Neuronal stem cell (in vitro differentiated cells): ENCODE results near the gene BCHE.

ENCODE experiments used
- DNase-seq: peaks from one replicate; pipeline ENCODE4 v3.0.0-alpha.2; 2013; ENCODE audit warnings: low spot score
- H2AFZ ChIP-seq: one replicate; pipeline ENCODE4 v1.6.1; 2013; ENCODE audit warnings: mild to moderate bottlenecking, low read length, inconsistent platforms
- H2AK5ac ChIP-seq: 2 replicates; pipeline ENCODE4 v1.6.1; 2013; ENCODE audit warnings: low read depth, mild to moderate bottlenecking, inconsistent platforms, low read length, moderate library complexity, mixed read lengths
- H2BK120ac ChIP-seq: 2 replicates; pipeline ENCODE4 v1.6.1; 2013; ENCODE audit warnings: low read depth, mild to moderate bottlenecking, inconsistent platforms, low read length, moderate library complexity, mixed read lengths
- H2BK12ac ChIP-seq: one replicate; pipeline ENCODE4 v1.6.1; 2013; ENCODE audit warnings: low read length, inconsistent platforms
- H2BK15ac ChIP-seq: 2 replicates; pipeline ENCODE4 v1.6.1; 2013; ENCODE audit warnings: mild to moderate bottlenecking, low read length, inconsistent platforms, mixed read lengths
- H2BK5ac ChIP-seq: one replicate; pipeline ENCODE4 v1.6.1; 2013; ENCODE audit warnings: inconsistent platforms, mild to moderate bottlenecking, low read length, moderate library complexity
- H3K14ac ChIP-seq: one replicate; pipeline ENCODE4 v1.6.1; 2013; ENCODE audit warnings: low read length, inconsistent platforms
- H3K18ac ChIP-seq: 2 replicates; pipeline ENCODE4 v1.6.1; 2013; ENCODE audit warnings: low read length, inconsistent platforms
- H3K23ac ChIP-seq: 2 replicates; pipeline ENCODE4 v1.6.1; 2013; ENCODE audit warnings: low read depth, mild to moderate bottlenecking, mixed read lengths, low read length, inconsistent platforms; ENCODE audit not compliant: poor library complexity
- H3K27ac ChIP-seq: replicated peaks from 3 replicates; pipeline ENCODE4 v1.5.1; 2013; ENCODE audit warnings: low read length, inconsistent platforms
- H3K27me3 ChIP-seq, 3 experiments: 2 replicates each; pipeline ENCODE4 v1.6.1; 2013; ENCODE audit warnings: low read length in 3 of 3, mild to moderate bottlenecking in 2 of 3, inconsistent platforms in 1 of 3, low read depth in 1 of 3, mixed read lengths in 1 of 3, moderate library complexity in 1 of 3; ENCODE audit not compliant: control insufficient read depth in 3 of 3, insufficient read depth in 3 of 3
- H3K36me3 ChIP-seq, 2 donors: replicated peaks in 1 of 2; 2 replicates each; pipeline ENCODE4 v1.6.1; 2013; ENCODE audit warnings: low read length in 2 of 2; ENCODE audit not compliant: control insufficient read depth in 2 of 2, insufficient read depth in 2 of 2
- H3K4ac ChIP-seq: 2 replicates; pipeline ENCODE4 v1.6.1; 2013; ENCODE audit warnings: inconsistent platforms, mild to moderate bottlenecking, low read length, moderate library complexity
- H3K4me1 ChIP-seq, 2 donors: 1 replicate in 1 of 2; 2 replicates in 1 of 2; pipeline ENCODE4 v1.6.1; 2013; ENCODE audit warnings: low read length in 2 of 2, low read depth in 1 of 2; ENCODE audit not compliant: control insufficient read depth in 2 of 2, insufficient read depth in 1 of 2
- H3K4me2 ChIP-seq: one replicate; pipeline ENCODE4 v1.6.1; 2013; ENCODE audit warnings: mild to moderate bottlenecking, low read length, inconsistent platforms; ENCODE audit not compliant: insufficient read depth, poor library complexity, severe bottlenecking
- H3K4me3 ChIP-seq, 2 donors: 2 replicates each; pipeline ENCODE4 v1.5.1; 2013; ENCODE audit warnings: low read length in 2 of 2, mild to moderate bottlenecking in 2 of 2, inconsistent platforms in 1 of 2, moderate library complexity in 1 of 2
- H3K79me1 ChIP-seq: one replicate; pipeline ENCODE4 v1.6.1; 2013; ENCODE audit warnings: low read depth, mild to moderate bottlenecking, inconsistent platforms, low read length, moderate library complexity
- H3K9ac ChIP-seq: one replicate; pipeline ENCODE4 v1.6.1; 2013; ENCODE audit warnings: mild to moderate bottlenecking, low read depth, low read length, inconsistent platforms; ENCODE audit not compliant: poor library complexity
- H3K9me3 ChIP-seq, 2 donors: replicated peaks in 1 of 2; 2 replicates each; pipeline versions ENCODE3 to v1.6.1; 2013; ENCODE audit warnings: low read length in 2 of 2, mild to moderate bottlenecking in 2 of 2, inconsistent platforms in 1 of 2, low read depth in 1 of 2, mixed read lengths in 1 of 2, moderate library complexity in 1 of 2; ENCODE audit not compliant: control insufficient read depth in 2 of 2, insufficient read depth in 1 of 2
- H4K8ac ChIP-seq: one replicate; pipeline ENCODE4 v1.6.1; 2013; ENCODE audit warnings: low read depth, mild to moderate bottlenecking, inconsistent platforms, low read length, moderate library complexity
- H4K91ac ChIP-seq: one replicate; pipeline ENCODE4 v1.6.1; 2013; ENCODE audit warnings: low read length, low read depth, mild to moderate bottlenecking, inconsistent platforms; ENCODE audit not compliant: poor library complexity
- WGBS, 2 donors: extraction: QIAGEN DNeasy Blood & Tissue Kit; methylation state at CpG; one replicate each; pipeline ENCODE4 v1.1.7; 2013; ENCODE audit warnings: missing lambda C conversion rate in 2 of 2, mixed read lengths in 1 of 2; ENCODE audit not compliant: insufficient read length in 2 of 2, insufficient replicate concordance in 1 of 2; ENCODE audit errors: extremely low coverage in 2 of 2; 5-methylcytosine and 5-hydroxymethylcytosine counted together

BCHE gene

DNA sequence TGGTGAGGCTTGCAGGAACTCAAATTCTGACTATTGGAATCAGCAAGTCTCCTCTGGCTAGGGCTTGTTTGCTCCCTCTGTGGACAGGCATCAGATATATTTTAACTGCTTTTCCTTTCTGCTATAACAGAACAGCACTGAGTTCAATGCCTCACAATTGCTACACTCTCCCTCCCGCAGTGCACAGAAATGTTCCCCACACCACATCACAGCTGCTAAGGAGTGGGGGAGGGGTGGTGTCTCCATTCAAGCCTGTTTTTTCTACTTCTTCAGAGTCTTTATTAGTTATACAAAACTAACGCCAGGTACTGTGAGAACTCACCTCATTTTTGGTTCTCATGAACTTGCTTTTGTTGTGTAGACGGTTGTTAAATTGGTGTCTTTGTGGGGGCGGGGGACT is 68.5 kb downstream of the BCHE start:
- H2BK120ac ChIP-seq = no peak overlapping the region
- H3K27ac ChIP-seq = no peak overlapping the region
- no peak overlapping the region for H2AK5ac ChIP-seq
- no peak overlapping the region for H4K8ac ChIP-seq
- H3K9me3 ChIP-seq = no peaks in the 10 kb centered on the region
- no peak overlapping the region for H3K23ac ChIP-seq
- H4K91ac ChIP-seq = no peak overlapping the region
- H2AFZ ChIP-seq = peak overlapping the region; percentile 75
- no peak overlapping the region for H2BK15ac ChIP-seq
- no peak overlapping the region for H2BK12ac ChIP-seq
- H3K27me3 ChIP-seq = no peaks in the 10 kb centered on the region
- H3K79me1 ChIP-seq = no peaks in the 10 kb centered on the region
- no peak for DNase-seq
- no peak overlapping the region for H3K4ac ChIP-seq
- no CpG with 5 or more reads among the region's 4 CpGs for WGBS, 2 donors
- H3K14ac ChIP-seq = no peak overlapping the region
- H3K36me3 ChIP-seq = no peaks in the 10 kb centered on the region
- no peak overlapping the region for H3K4me2 ChIP-seq
- H3K4me1 ChIP-seq = peaks cover 3 to 12% of the 10 kb centered on the region in 2 donors
- H2BK5ac ChIP-seq = no peak overlapping the region
- no peak overlapping the region for H3K4me3 ChIP-seq
- no peak overlapping the region for H3K18ac ChIP-seq
- H3K9ac ChIP-seq = no peak overlapping the region

GRCh38 chr3:165759041-165759440 is 78.2 kb downstream of the BCHE start:
- no peak overlapping the region for H2BK5ac ChIP-seq
- H3K14ac ChIP-seq = no peak overlapping the region
- H2BK12ac ChIP-seq = no peak overlapping the region
- no peaks in the 10 kb centered on the region for H3K79me1 ChIP-seq
- no peak overlapping the region for H2AK5ac ChIP-seq
- WGBS, 2 donors = no CpG with 5 or more reads among the region's 3 CpGs
- H3K27me3 ChIP-seq = no peaks in the 10 kb centered on the region
- no peak overlapping the region for H2BK120ac ChIP-seq
- no peaks in the 10 kb centered on the region for H3K9me3 ChIP-seq
- H4K8ac ChIP-seq = no peak overlapping the region
- H2AFZ ChIP-seq = peak overlapping the region; percentile 56
- H4K91ac ChIP-seq = no peak overlapping the region
- H2BK15ac ChIP-seq = no peak overlapping the region
- H3K4me3 ChIP-seq = no peak overlapping the region
- no peak overlapping the region for H3K4ac ChIP-seq
- H3K23ac ChIP-seq = no peak overlapping the region
- H3K9ac ChIP-seq = no peak overlapping the region
- H3K36me3 ChIP-seq = no peaks in the 10 kb centered on the region
- no peaks in the 10 kb centered on the region for H3K4me1 ChIP-seq
- H3K4me2 ChIP-seq = no peak overlapping the region
- no peak for DNase-seq
- no peak overlapping the region for H3K18ac ChIP-seq
- H3K27ac ChIP-seq = no peak overlapping the region

GRCh38 chr3:165755571-165755970 is 81.7 kb downstream of the BCHE start:
- Histone ChIP-seq H3K18ac (no peak overlapping the region), H3K9ac (no peak overlapping the region), H2AFZ (no peak overlapping the region), H4K91ac (no peak overlapping the region), H3K27ac (no peak overlapping the region), H3K4me2 (no peak overlapping the region), H4K8ac (no peak overlapping the region), H3K23ac (no peak overlapping the region), H3K4me3 (no peak overlapping the region), H2AK5ac (no peak overlapping the region), H3K36me3 (no peaks in the 10 kb centered on the region), H2BK5ac (no peak overlapping the region), H3K4me1 (no peaks in the 10 kb centered on the region), H3K79me1 (no peaks in the 10 kb centered on the region), H2BK15ac (no peak overlapping the region), H2BK12ac (no peak overlapping the region), H3K27me3 (no peaks in the 10 kb centered on the region), H3K14ac (no peak overlapping the region), H2BK120ac (no peak overlapping the region), H3K9me3 (no peaks in the 10 kb centered on the region), H3K4ac (no peak overlapping the region)
- DNase-seq = no peak
- WGBS, 2 donors = no CpG with 5 or more reads among the region's 1 CpG

DNA sequence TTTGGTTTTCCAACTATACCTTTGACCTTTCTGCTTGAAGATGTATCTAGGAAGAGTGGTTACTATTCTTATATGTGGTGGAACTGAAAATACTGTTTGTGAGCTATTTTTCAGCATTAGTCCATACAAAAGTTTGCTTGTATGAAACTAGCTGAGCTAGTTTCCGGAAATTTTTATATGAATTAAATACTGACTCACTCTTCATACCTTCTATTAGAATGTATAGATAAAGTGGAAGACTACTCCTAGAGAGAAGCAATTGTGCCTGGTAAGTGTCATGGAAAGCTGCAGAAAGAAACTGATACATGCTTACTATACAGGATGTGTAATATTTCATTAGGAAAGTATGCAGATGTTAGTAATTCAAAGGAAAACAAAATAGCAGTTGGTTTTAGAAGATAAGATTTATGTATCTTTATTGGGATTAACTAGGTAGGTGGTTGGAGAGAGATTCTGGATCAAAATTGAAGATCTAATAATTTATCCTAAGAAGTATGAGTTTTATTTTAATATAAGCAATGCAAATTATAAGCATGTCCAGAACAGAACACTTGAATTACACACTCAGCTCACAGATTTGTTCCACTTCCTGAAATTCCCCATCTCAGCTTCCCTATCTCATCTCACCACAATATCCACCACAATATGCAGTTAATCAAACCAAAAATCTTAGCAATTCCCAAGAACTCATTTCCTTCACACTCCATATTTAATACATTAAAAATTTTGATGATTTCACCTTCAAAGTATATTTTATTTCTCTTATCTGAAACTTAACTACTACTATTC is 82.8 kb downstream of the BCHE start:
- no peak overlapping the region for H4K8ac ChIP-seq
- H2BK5ac ChIP-seq = no peak overlapping the region
- no peaks in the 10 kb centered on the region for H3K4me1 ChIP-seq
- H2BK15ac ChIP-seq = no peak overlapping the region
- no peak overlapping the region for H2AFZ ChIP-seq
- no peaks in the 10 kb centered on the region for H3K36me3 ChIP-seq
- no peak overlapping the region for H4K91ac ChIP-seq
- no peak overlapping the region for H3K4me2 ChIP-seq
- H3K27ac ChIP-seq = no peak overlapping the region
- H3K79me1 ChIP-seq = no peaks in the 10 kb centered on the region
- H3K14ac ChIP-seq = no peak overlapping the region
- no peak overlapping the region for H3K9ac ChIP-seq
- H2BK12ac ChIP-seq = no peak overlapping the region
- H3K4me3 ChIP-seq = no peak overlapping the region
- no peaks in the 10 kb centered on the region for H3K9me3 ChIP-seq
- no peak for DNase-seq
- no CpG with 5 or more reads among the region's 1 CpG for WGBS, 2 donors
- H3K18ac ChIP-seq = no peak overlapping the region
- no peak overlapping the region for H2BK120ac ChIP-seq
- no peak overlapping the region for H3K23ac ChIP-seq
- no peak overlapping the region for H3K4ac ChIP-seq
- no peaks in the 10 kb centered on the region for H3K27me3 ChIP-seq
- H2AK5ac ChIP-seq = no peak overlapping the region
